Neural progenitor cell (in vitro differentiated cells): ENCODE data around the gene PTPRN2.

Experiments
- EZH2phosphoT487 ChIP-seq: fragments of 200-600 bp; sonication (generic); IDR thresholded peaks from 2 replicates; pipeline ENCODE4 v1.6.1; 2017; ENCODE audit warnings: antibody characterized with exemption
- TF ChIP-seq, protein P1 (sequence below): fragments of 200-600 bp; sonication (generic); IDR thresholded peaks from 2 replicates; pipeline ENCODE4 v1.5.1; 2017; ENCODE audit warnings: antibody characterized with exemption, mild to moderate bottlenecking

DNA sequence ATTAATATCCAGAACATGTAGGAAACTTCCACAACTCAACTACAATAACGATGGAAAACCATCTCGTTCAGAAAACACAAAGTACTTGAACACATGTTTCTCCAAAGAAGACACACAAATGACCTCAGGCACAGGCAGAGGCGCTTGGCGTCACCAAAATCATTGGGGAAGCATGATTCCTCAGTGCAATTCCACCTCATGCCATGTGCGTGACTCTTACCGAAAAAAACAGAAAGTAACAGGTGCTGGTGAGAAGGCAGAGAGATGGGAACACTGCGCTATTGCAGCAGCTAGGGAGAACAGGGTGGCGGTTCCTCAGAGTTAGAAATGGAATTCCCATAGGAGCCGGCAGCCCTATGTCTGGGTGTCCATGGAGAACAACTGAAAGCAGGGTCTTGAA is 860.9 kb downstream of the PTPRN2 start:
- TF ChIP-seq, protein P1, sequence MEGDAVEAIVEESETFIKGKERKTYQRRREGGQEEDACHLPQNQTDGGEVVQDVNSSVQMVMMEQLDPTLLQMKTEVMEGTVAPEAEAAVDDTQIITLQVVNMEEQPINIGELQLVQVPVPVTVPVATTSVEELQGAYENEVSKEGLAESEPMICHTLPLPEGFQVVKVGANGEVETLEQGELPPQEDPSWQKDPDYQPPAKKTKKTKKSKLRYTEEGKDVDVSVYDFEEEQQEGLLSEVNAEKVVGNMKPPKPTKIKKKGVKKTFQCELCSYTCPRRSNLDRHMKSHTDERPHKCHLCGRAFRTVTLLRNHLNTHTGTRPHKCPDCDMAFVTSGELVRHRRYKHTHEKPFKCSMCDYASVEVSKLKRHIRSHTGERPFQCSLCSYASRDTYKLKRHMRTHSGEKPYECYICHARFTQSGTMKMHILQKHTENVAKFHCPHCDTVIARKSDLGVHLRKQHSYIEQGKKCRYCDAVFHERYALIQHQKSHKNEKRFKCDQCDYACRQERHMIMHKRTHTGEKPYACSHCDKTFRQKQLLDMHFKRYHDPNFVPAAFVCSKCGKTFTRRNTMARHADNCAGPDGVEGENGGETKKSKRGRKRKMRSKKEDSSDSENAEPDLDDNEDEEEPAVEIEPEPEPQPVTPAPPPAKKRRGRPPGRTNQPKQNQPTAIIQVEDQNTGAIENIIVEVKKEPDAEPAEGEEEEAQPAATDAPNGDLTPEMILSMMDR, result no peak
- no peak for TF ChIP-seq EZH2phosphoT487
